ENCODE measurements around the gene NOP16.

The NOP16 gene

GRCh38 chr5:176394881-176395675, 6.7 kb upstream of the NOP16 start:
- no peaks in the 10 kb centered on the region for H3K9me3 ChIP-seq (ENCODE audit: control insufficient read depth, low read length)
- WGBS, 2 experiments (ENCODE audit: insufficient coverage in 2 of 2), result 95 to 96% methylated on average over 6 to 8 of the region's 11 CpGs
- no peak overlapping the region for H3K4me3 ChIP-seq (ENCODE audit: extremely low read depth, insufficient read depth, low read length, poor library complexity, severe bottlenecking)
- H3K4me1 ChIP-seq (ENCODE audit: control insufficient read depth, insufficient read depth, low read length, poor library complexity, severe bottlenecking), result no peaks in the 10 kb centered on the region
- no peak overlapping the region for H3K27ac ChIP-seq (ENCODE audit: low read depth, low read length, severe bottlenecking)
- peaks cover 44% of the 10 kb centered on the region for H3K36me3 ChIP-seq (ENCODE audit: control insufficient read depth, insufficient read depth, low read length)

- WGBS, 2 experiments (ENCODE audit: insufficient coverage in 2 of 2), result 94 to 95% methylated on average over 4 to 7 of the region's 9 CpGs
- Histone ChIP-seq H3K4me1 (ENCODE audit: control insufficient read depth, insufficient read depth, low read length, poor library complexity, severe bottlenecking) (no peaks in the 10 kb centered on the region), H3K9me3 (ENCODE audit: control insufficient read depth, low read length) (no peaks in the 10 kb centered on the region), H3K36me3 (ENCODE audit: control insufficient read depth, insufficient read depth, low read length) (peaks cover 45% of the 10 kb centered on the region), H3K27ac (ENCODE audit: low read depth, low read length, severe bottlenecking) (no peak overlapping the region), H3K4me3 (ENCODE audit: extremely low read depth, insufficient read depth, low read length, poor library complexity, severe bottlenecking) (no peak overlapping the region)
Observed at GRCh38 chr5:176394096-176394495, 5.7 kb upstream of the NOP16 start.

- Histone ChIP-seq H3K27ac (ENCODE audit: low read depth, low read length, severe bottlenecking) (no peak overlapping the region), H3K4me3 (ENCODE audit: extremely low read depth, insufficient read depth, low read length, poor library complexity, severe bottlenecking) (no peak overlapping the region), H3K36me3 (ENCODE audit: control insufficient read depth, insufficient read depth, low read length) (peaks cover 39% of the 10 kb centered on the region), H3K9me3 (ENCODE audit: control insufficient read depth, low read length) (no peaks in the 10 kb centered on the region), H3K4me1 (ENCODE audit: control insufficient read depth, insufficient read depth, low read length, poor library complexity, severe bottlenecking) (no peaks in the 10 kb centered on the region)
- 95 to 97% methylated on average over 8 to 11 of the region's 11 CpGs for WGBS, 2 experiments (ENCODE audit: insufficient coverage in 2 of 2)
Observed at GRCh38 chr5:176392526-176392925, 4.1 kb upstream of the NOP16 start.

GRCh38 chr5:176391999-176392398, 3.6 kb upstream of the NOP16 start:
- Histone ChIP-seq H3K27ac (ENCODE audit: low read depth, low read length, severe bottlenecking) (no peak overlapping the region), H3K36me3 (ENCODE audit: control insufficient read depth, insufficient read depth, low read length) (peaks cover 40% of the 10 kb centered on the region), H3K4me3 (ENCODE audit: extremely low read depth, insufficient read depth, low read length, poor library complexity, severe bottlenecking) (no peak overlapping the region), H3K9me3 (ENCODE audit: control insufficient read depth, low read length) (no peaks in the 10 kb centered on the region), H3K4me1 (ENCODE audit: control insufficient read depth, insufficient read depth, low read length, poor library complexity, severe bottlenecking) (no peaks in the 10 kb centered on the region)
- WGBS, 2 experiments (ENCODE audit: insufficient coverage in 2 of 2), result 78% methylated on average over 2 of the region's 4 CpGs; no CpG with 5 or more reads in 1 of the 2 experiments

GRCh38 chr5:176391479-176391878, 3.1 kb upstream of the NOP16 start:
- Histone ChIP-seq H3K9me3 (ENCODE audit: control insufficient read depth, low read length) (no peaks in the 10 kb centered on the region), H3K27ac (ENCODE audit: low read depth, low read length, severe bottlenecking) (no peak overlapping the region), H3K4me3 (ENCODE audit: extremely low read depth, insufficient read depth, low read length, poor library complexity, severe bottlenecking) (no peak overlapping the region), H3K4me1 (ENCODE audit: control insufficient read depth, insufficient read depth, low read length, poor library complexity, severe bottlenecking) (peaks cover 3% of the 10 kb centered on the region), H3K36me3 (ENCODE audit: control insufficient read depth, insufficient read depth, low read length) (peaks cover 45% of the 10 kb centered on the region)
- WGBS, 2 experiments (ENCODE audit: insufficient coverage in 2 of 2), result 93 to 98% methylated on average over 4 of the region's 4 CpGs

- peaks cover 63% of the 10 kb centered on the region for H3K36me3 ChIP-seq (ENCODE audit: control insufficient read depth, insufficient read depth, low read length)
- H3K4me1 ChIP-seq (ENCODE audit: control insufficient read depth, insufficient read depth, low read length, poor library complexity, severe bottlenecking), result peaks cover 4% of the 10 kb centered on the region
- 4 to 11% methylated on average over 19 to 23 of the region's 41 CpGs for WGBS, 2 experiments (ENCODE audit: insufficient coverage in 2 of 2)
- no peaks in the 10 kb centered on the region for H3K9me3 ChIP-seq (ENCODE audit: control insufficient read depth, low read length)
- H3K27ac ChIP-seq (ENCODE audit: low read depth, low read length, severe bottlenecking), result peak overlapping the region; percentile 97
- peak overlapping the region; percentile 91 for H3K4me3 ChIP-seq (ENCODE audit: extremely low read depth, insufficient read depth, low read length, poor library complexity, severe bottlenecking)
Observed at GRCh38 chr5:176389135-176390123, 1.0 kb upstream of the NOP16 start.

GRCh38 chr5:176388003-176388443, 375 bp downstream of the NOP16 start:
- Histone ChIP-seq H3K9me3 (ENCODE audit: control insufficient read depth, low read length) (no peaks in the 10 kb centered on the region), H3K27ac (ENCODE audit: low read depth, low read length, severe bottlenecking) (peak overlapping the region; percentile 97), H3K36me3 (ENCODE audit: control insufficient read depth, insufficient read depth, low read length) (peaks cover 69% of the 10 kb centered on the region), H3K4me3 (ENCODE audit: extremely low read depth, insufficient read depth, low read length, poor library complexity, severe bottlenecking) (peak overlapping the region; percentile 91), H3K4me1 (ENCODE audit: control insufficient read depth, insufficient read depth, low read length, poor library complexity, severe bottlenecking) (peaks cover 4% of the 10 kb centered on the region)
- 0 to 2% methylated on average over 24 to 28 of the region's 29 CpGs for WGBS, 2 experiments (ENCODE audit: insufficient coverage in 2 of 2)

- Histone ChIP-seq H3K9me3 (ENCODE audit: control insufficient read depth, low read length) (no peaks in the 10 kb centered on the region), H3K4me1 (ENCODE audit: control insufficient read depth, insufficient read depth, low read length, poor library complexity, severe bottlenecking) (peaks cover 4% of the 10 kb centered on the region), H3K4me3 (ENCODE audit: extremely low read depth, insufficient read depth, low read length, poor library complexity, severe bottlenecking) (peak overlapping the region; percentile 91), H3K27ac (ENCODE audit: low read depth, low read length, severe bottlenecking) (peak overlapping the region; percentile 97), H3K36me3 (ENCODE audit: control insufficient read depth, insufficient read depth, low read length) (peaks cover 69% of the 10 kb centered on the region)
- 18 to 30% methylated on average over 6 of the region's 8 CpGs for WGBS, 2 experiments (ENCODE audit: insufficient coverage in 2 of 2)
Observed at GRCh38 chr5:176387384-176387925, 943 bp downstream of the NOP16 start.

GRCh38 chr5:176386491-176386890, 1.9 kb downstream of the NOP16 start:
- Histone ChIP-seq H3K36me3 (ENCODE audit: control insufficient read depth, insufficient read depth, low read length) (peaks cover 70% of the 10 kb centered on the region), H3K4me3 (ENCODE audit: extremely low read depth, insufficient read depth, low read length, poor library complexity, severe bottlenecking) (no peak overlapping the region), H3K9me3 (ENCODE audit: control insufficient read depth, low read length) (no peaks in the 10 kb centered on the region), H3K27ac (ENCODE audit: low read depth, low read length, severe bottlenecking) (no peak overlapping the region), H3K4me1 (ENCODE audit: control insufficient read depth, insufficient read depth, low read length, poor library complexity, severe bottlenecking) (peaks cover 4% of the 10 kb centered on the region)
- WGBS, 2 experiments (ENCODE audit: insufficient coverage in 2 of 2), result no CpG with 5 or more reads among the region's 1 CpG

GRCh38 chr5:176384991-176385390, 3.4 kb downstream of the NOP16 start:
- Histone ChIP-seq H3K4me3 (ENCODE audit: extremely low read depth, insufficient read depth, low read length, poor library complexity, severe bottlenecking) (no peak overlapping the region), H3K4me1 (ENCODE audit: control insufficient read depth, insufficient read depth, low read length, poor library complexity, severe bottlenecking) (peaks cover 4% of the 10 kb centered on the region), H3K9me3 (ENCODE audit: control insufficient read depth, low read length) (no peaks in the 10 kb centered on the region), H3K36me3 (ENCODE audit: control insufficient read depth, insufficient read depth, low read length) (peaks cover 68% of the 10 kb centered on the region), H3K27ac (ENCODE audit: low read depth, low read length, severe bottlenecking) (no peak overlapping the region)
- WGBS, 2 experiments (ENCODE audit: insufficient coverage in 2 of 2), result 90 to 97% methylated on average over 10 to 12 of the region's 12 CpGs
